ENCODE results near the gene FAM240A.

DNA sequence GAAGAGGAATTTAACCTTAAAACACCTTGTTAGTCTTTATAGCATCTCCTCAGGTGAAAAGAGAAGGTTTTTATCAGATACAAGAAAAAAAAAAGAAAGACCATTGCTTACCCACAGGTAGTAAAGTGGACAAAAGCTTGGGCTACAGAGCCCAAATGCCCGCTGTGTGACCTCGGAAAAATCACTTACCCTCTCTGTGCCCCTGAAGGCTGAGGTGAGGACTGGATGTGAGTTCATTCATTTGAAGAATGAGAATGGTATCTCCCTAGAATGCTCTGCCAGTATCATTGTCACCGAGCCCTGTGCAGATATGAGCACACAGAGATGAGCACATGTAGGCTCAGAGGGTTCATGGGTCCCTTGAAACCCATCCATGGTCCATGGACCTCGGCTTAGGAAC is 17.6 kb upstream of the FAM240A start:
- no peak for TF ChIP-seq EZH2 (IDR thresholded peaks at IDR 0.05; ENCODE audit: low read depth, unreplicated experiment)
- no peak for TF ChIP-seq JUNB (IDR thresholded peaks at IDR 0.05; ENCODE audit: unreplicated experiment)
- TF ChIP-seq, protein P1, sequence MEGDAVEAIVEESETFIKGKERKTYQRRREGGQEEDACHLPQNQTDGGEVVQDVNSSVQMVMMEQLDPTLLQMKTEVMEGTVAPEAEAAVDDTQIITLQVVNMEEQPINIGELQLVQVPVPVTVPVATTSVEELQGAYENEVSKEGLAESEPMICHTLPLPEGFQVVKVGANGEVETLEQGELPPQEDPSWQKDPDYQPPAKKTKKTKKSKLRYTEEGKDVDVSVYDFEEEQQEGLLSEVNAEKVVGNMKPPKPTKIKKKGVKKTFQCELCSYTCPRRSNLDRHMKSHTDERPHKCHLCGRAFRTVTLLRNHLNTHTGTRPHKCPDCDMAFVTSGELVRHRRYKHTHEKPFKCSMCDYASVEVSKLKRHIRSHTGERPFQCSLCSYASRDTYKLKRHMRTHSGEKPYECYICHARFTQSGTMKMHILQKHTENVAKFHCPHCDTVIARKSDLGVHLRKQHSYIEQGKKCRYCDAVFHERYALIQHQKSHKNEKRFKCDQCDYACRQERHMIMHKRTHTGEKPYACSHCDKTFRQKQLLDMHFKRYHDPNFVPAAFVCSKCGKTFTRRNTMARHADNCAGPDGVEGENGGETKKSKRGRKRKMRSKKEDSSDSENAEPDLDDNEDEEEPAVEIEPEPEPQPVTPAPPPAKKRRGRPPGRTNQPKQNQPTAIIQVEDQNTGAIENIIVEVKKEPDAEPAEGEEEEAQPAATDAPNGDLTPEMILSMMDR (conservative IDR thresholded peaks at IDR 0.05; ENCODE audit: low read depth in 2 of 2): no peak
- TF ChIP-seq, protein P2, sequence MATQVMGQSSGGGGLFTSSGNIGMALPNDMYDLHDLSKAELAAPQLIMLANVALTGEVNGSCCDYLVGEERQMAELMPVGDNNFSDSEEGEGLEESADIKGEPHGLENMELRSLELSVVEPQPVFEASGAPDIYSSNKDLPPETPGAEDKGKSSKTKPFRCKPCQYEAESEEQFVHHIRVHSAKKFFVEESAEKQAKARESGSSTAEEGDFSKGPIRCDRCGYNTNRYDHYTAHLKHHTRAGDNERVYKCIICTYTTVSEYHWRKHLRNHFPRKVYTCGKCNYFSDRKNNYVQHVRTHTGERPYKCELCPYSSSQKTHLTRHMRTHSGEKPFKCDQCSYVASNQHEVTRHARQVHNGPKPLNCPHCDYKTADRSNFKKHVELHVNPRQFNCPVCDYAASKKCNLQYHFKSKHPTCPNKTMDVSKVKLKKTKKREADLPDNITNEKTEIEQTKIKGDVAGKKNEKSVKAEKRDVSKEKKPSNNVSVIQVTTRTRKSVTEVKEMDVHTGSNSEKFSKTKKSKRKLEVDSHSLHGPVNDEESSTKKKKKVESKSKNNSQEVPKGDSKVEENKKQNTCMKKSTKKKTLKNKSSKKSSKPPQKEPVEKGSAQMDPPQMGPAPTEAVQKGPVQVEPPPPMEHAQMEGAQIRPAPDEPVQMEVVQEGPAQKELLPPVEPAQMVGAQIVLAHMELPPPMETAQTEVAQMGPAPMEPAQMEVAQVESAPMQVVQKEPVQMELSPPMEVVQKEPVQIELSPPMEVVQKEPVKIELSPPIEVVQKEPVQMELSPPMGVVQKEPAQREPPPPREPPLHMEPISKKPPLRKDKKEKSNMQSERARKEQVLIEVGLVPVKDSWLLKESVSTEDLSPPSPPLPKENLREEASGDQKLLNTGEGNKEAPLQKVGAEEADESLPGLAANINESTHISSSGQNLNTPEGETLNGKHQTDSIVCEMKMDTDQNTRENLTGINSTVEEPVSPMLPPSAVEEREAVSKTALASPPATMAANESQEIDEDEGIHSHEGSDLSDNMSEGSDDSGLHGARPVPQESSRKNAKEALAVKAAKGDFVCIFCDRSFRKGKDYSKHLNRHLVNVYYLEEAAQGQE (IDR thresholded peaks at IDR 0.05; ENCODE audit: unreplicated experiment): no peak
- TF ChIP-seq STAT1 (IDR thresholded peaks at IDR 0.05; ENCODE audit: unreplicated experiment): no peak
- TF ChIP-seq ZNF331 (CRISPR knock-in tag; IDR thresholded peaks at IDR 0.05; ENCODE audit: low read depth): no peak
- TF ChIP-seq, protein P3, sequence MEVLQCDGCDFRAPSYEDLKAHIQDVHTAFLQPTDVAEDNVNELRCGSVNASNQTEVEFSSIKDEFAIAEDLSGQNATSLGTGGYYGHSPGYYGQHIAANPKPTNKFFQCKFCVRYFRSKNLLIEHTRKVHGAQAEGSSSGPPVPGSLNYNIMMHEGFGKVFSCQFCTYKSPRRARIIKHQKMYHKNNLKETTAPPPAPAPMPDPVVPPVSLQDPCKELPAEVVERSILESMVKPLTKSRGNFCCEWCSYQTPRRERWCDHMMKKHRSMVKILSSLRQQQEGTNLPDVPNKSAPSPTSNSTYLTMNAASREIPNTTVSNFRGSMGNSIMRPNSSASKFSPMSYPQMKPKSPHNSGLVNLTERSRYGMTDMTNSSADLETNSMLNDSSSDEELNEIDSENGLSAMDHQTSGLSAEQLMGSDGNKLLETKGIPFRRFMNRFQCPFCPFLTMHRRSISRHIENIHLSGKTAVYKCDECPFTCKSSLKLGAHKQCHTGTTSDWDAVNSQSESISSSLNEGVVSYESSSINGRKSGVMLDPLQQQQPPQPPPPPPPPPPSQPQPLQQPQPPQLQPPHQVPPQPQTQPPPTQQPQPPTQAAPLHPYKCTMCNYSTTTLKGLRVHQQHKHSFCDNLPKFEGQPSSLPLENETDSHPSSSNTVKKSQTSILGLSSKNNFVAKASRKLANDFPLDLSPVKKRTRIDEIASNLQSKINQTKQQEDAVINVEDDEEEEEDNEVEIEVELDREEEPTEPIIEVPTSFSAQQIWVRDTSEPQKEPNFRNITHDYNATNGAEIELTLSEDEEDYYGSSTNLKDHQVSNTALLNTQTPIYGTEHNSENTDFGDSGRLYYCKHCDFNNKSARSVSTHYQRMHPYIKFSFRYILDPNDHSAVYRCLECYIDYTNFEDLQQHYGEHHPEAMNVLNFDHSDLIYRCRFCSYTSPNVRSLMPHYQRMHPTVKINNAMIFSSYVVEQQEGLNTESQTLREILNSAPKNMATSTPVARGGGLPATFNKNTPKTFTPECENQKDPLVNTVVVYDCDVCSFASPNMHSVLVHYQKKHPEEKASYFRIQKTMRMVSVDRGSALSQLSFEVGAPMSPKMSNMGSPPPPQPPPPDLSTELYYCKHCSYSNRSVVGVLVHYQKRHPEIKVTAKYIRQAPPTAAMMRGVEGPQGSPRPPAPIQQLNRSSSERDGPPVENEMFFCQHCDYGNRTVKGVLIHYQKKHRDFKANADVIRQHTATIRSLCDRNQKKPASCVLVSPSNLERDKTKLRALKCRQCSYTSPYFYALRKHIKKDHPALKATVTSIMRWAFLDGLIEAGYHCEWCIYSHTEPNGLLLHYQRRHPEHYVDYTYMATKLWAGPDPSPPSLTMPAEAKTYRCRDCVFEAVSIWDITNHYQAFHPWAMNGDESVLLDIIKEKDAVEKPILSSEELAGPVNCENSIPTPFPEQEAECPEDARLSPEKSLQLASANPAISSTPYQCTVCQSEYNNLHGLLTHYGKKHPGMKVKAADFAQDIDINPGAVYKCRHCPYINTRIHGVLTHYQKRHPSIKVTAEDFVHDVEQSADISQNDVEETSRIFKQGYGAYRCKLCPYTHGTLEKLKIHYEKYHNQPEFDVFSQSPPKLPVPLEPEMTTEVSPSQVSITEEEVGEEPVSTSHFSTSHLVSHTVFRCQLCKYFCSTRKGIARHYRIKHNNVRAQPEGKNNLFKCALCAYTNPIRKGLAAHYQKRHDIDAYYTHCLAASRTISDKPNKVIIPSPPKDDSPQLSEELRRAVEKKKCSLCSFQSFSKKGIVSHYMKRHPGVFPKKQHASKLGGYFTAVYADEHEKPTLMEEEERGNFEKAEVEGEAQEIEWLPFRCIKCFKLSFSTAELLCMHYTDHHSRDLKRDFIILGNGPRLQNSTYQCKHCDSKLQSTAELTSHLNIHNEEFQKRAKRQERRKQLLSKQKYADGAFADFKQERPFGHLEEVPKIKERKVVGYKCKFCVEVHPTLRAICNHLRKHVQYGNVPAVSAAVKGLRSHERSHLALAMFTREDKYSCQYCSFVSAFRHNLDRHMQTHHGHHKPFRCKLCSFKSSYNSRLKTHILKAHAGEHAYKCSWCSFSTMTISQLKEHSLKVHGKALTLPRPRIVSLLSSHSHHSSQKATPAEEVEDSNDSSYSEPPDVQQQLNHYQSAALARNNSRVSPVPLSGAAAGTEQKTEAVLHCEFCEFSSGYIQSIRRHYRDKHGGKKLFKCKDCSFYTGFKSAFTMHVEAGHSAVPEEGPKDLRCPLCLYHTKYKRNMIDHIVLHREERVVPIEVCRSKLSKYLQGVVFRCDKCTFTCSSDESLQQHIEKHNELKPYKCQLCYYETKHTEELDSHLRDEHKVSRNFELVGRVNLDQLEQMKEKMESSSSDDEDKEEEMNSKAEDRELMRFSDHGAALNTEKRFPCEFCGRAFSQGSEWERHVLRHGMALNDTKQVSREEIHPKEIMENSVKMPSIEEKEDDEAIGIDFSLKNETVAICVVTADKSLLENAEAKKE (CRISPR knock-in tag; IDR thresholded peaks at IDR 0.05): no peak
- no peak for TF ChIP-seq POLR2AphosphoS5 (IDR thresholded peaks at IDR 0.05; ENCODE audit: low read depth)
- TF ChIP-seq EZH2phosphoT487 (IDR thresholded peaks at IDR 0.05; ENCODE audit: unreplicated experiment): no peak
- TF ChIP-seq CREB1 (CRISPR knock-in tag; IDR thresholded peaks at IDR 0.05; ENCODE audit: low read depth): no peak
- TF ChIP-seq, protein P4, sequence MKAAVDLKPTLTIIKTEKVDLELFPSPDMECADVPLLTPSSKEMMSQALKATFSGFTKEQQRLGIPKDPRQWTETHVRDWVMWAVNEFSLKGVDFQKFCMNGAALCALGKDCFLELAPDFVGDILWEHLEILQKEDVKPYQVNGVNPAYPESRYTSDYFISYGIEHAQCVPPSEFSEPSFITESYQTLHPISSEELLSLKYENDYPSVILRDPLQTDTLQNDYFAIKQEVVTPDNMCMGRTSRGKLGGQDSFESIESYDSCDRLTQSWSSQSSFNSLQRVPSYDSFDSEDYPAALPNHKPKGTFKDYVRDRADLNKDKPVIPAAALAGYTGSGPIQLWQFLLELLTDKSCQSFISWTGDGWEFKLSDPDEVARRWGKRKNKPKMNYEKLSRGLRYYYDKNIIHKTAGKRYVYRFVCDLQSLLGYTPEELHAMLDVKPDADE (IDR thresholded peaks at IDR 0.05): no peak

Data from GM23338 (cell line).